Central memory CD4-positive, alpha-beta T cell (primary cell): ENCODE results near the gene NAIF1.
"Not testable (repeated sequence)": the region's sequence is repeated elsewhere in the genome, so short reads cannot be mapped to it uniquely, and the experiment has no call there.

Experiments used
- DNase-seq: peaks from one replicate; pipeline ENCODE4 v3.0.0; 2022

The NAIF1 gene

DNA sequence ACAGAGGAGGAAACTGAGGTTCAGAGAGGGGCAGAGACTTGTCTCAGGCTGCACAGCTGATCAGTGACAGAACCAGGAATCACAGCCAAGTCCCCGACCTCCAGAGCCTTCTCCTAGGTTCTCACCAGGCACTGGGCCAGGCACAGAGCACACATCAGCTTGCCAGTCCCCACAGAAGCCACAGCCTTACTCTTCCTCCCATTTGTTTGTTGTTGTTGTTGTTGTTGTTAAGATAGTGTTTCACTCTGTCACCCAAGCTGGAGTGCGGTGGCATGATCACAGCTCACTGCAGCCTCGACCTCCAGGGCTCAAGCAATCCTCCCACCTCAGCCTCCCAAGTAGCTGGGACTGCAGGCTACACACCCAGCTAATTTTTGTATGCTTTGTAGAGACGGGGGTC is 41.4 kb downstream of the NAIF1 start:
- no peak for DNase-seq

DNA sequence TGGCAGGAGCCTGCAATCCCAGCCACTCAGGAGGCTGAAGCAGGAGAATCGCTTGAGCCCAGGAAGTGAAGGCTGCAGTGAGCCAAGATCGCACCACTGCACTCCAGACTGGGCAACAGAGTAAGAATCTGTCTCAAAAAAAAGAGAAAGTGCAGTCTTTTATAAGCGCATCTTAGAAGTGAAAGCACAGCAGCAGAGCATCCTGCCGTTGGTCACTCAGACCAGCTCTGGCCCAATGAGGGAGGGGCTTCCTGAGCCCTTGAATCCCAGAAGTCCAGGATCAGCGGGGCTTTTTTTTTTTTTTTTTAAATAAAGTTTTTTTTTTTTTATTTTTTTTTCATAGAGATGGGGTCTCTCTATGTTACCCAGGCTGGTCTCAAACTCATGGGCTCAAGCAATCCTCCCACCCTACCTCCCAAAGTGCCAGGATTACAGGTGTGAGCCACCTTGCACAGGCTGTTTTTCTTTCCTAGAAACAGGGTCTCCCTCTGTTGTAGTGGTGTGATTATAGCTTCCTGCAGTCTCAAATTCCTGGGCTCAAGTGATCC is 42.3 kb downstream of the NAIF1 start:
- DNase-seq, result no peak

DNA sequence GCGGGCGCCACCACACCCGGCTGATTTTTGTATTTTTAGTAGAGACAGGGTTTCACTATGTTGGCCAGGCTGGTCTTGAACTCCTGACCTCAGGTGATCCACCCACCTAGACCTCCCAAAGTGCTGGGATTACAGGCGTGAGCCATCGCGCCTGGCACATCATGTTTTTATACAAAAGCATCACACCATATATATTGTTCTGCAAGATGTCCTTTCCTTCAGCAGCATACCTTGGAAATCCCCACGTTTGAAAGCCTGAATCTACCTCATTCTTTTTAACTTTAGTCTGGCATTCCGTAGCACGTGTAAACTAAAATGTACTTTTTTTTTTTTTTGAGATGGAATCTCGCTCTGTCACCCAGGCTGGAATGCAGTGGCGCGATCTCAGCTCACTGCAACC is 43.4 kb downstream of the NAIF1 start:
- not testable (repeated sequence) for DNase-seq

DNA sequence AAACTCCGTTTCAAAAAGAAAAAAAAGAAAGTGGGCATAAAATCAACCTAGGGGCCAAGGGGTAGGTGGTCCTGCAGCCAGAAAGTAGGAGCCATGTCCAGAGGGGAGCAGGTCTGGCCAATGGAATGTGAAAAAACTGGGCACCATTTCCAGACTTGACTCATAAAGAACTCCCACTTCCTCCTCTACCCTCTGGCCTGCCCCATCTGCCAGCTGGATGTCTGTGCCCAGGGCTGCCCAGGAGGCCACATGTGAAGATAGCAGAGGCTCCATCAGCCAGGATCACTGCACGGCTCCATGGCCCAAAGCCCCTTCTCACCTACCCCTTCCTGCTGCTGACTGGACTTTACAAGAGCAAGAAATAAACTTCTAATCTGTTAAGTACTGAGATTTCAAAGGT is 44.2 kb downstream of the NAIF1 start:
- no peak for DNase-seq

DNA sequence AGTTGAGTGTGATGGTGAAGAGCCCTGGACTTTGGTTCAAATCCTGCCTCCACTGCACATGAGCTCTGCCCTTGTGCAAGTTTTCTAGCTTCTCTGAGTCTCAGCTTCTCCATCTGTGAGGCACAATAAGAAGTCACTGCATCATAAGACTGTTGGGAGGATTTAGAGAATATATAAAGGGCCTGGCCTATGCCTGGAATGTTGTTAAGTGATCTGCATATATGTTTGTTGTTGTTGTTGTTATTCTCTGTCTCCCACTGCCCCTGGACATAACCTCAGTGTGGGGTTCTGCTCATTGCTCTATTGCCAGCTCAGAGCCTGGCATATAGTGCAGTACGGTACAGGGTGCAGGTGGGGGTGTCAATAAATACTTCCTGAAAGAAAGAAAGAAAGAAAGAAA is 46.0 kb downstream of the NAIF1 start:
- no peak for DNase-seq

DNA sequence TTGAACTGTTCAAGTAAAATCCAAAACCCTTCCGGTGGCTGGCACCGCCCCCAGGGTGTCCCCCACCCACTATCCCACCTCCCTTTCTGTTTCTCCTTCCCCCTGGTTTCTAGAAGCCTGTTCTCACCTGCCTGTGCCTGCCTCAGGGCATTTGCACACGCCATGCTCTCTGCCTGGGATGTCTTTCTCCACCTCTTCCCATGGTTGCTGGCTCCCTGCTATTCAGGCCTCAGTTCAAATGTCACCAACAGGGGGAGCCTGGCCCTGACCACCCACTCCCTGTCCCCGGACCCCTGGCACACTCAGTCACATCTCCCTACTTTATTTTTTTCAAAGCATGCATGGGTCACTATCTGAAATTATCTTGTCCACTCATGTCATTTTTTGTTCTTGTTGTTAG is 46.4 kb downstream of the NAIF1 start:
- no peak for DNase-seq

DNA sequence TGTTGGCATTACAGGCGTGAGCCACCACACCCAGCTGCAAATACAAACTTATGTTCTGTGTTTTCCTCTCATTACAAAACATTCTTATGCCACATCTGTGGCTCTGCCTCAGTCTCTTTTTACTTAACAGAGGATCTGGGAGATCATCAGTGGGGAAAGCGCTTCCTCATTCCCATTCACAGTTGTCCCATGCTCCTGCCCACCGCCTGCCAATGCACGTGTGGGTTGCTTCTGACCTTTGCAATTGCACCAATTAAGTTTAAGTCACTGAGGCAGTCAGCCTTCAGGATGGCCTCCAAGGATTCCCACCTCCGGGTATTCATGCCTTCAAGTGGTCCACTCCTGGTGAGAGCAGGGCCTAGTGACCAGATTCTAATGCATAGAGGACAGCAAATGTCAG is 51.4 kb downstream of the NAIF1 start:
- no peak for DNase-seq
